HepG2 (cell line): ENCODE measurements around the gene KIF5B. TPM values are rescaled to one million over a fixed set of nuclear protein-coding genes. Genes with fewer than 3 reads are reported as not detected.

Source experiments
- ATAC-seq: fragments of 200-7000 bp; cut with Tn5 transposase; 3 replicates; pipeline ENCODE4 v1.9.1; 2020; ENCODE audit warnings: mild to moderate bottlenecking, moderate library complexity
- BruUV-seq: library from RNA; stranded (reverse); fragments of 400-500 nt; replicated peaks from 2 replicates; lab custom pipeline; 2021; lab: Mats Ljungman, UMichigan
- CTCF ChIA-PET: fragments of 300-600 bp; formaldehyde crosslinking; extraction: SDS; loops from one replicate; lab custom pipeline; 2021; ENCODE audit warnings: low total read pairs, inconsistent platforms, low intra/inter-chr PET ratio; lab: Yijun Ruan, JAX
- POLR2A ChIA-PET: fragments of 350-600 bp; sonication (Branson Sonifier 250); formaldehyde crosslinking; loops from one replicate; lab custom pipeline; 2020; ENCODE audit warnings: antibody characterized with exemption, inconsistent platforms; lab: Yijun Ruan, JAX
- DNase-seq: peaks from one replicate; pipeline ENCODE4 v3.0.0-alpha.2; 2015; ENCODE audit warnings: low spot score
- FAIRE-seq: peaks from 3 replicates; lab custom pipeline; 2011; peaks lifted over from hg19 to GRCh38; lab: Jason Lieb, UNC
- H2AFZ ChIP-seq: one replicate; pipeline ENCODE4 v1.6.1; 2011; ENCODE audit warnings: low read length, inconsistent platforms
- H3K27ac ChIP-seq: fragments of 300-600 bp; 3 replicates; pipeline ENCODE4 v1.8.0; 2011; ENCODE audit warnings: mixed run types, mild to moderate bottlenecking, mixed read lengths, low read length, inconsistent platforms; ENCODE audit not compliant: insufficient read depth; ENCODE audit errors: extremely low read length
- H3K27me3 ChIP-seq, 2 experiments: fragments of 200-600 bp in 1 of 2; 2 replicates in 1 of 2; 3 replicates in 1 of 2; pipeline versions ENCODE4 v1.6.0 to v1.8.0; 2011; ENCODE audit warnings: low read length in 2 of 2, mild to moderate bottlenecking in 2 of 2, moderate library complexity in 2 of 2, inconsistent platforms in 1 of 2; ENCODE audit not compliant: insufficient read depth in 2 of 2, control insufficient read depth in 1 of 2
- H3K36me3 ChIP-seq, 2 experiments: fragments of 200-600 bp in 1 of 2; replicated peaks in 1 of 2; 2 replicates in 1 of 2; 3 replicates in 1 of 2; pipeline versions ENCODE4 v1.5.1 to v1.8.0; 2011; ENCODE audit warnings: low read length in 2 of 2, inconsistent platforms in 1 of 2; ENCODE audit not compliant: insufficient read depth in 2 of 2, control insufficient read depth in 1 of 2
- H3K4me1 ChIP-seq: 2 replicates; pipeline ENCODE4 v1.5.1; 2012; ENCODE audit warnings: low read length, inconsistent platforms; ENCODE audit not compliant: insufficient read depth
- H3K4me2 ChIP-seq: 2 replicates; pipeline ENCODE4 v1.6.0; 2011; ENCODE audit warnings: low read depth, low read length, inconsistent platforms
- H3K4me3 ChIP-seq, 3 experiments: fragments of 200-600 bp in 1 of 3; sonication (generic), shearing (Covaris generic) in 1 of 3; replicated peaks in 1 of 3; 2 replicates each; pipeline ENCODE4 v1.5.1; 2011 to 2016; ENCODE audit warnings: low read length in 3 of 3, inconsistent platforms in 2 of 3, low read depth in 2 of 3, mild to moderate bottlenecking in 2 of 3, control low read depth in 1 of 3, mixed read lengths in 1 of 3; ENCODE audit not compliant: insufficient read depth in 1 of 3
- H3K79me2 ChIP-seq: one replicate; pipeline ENCODE4 v1.6.1; 2011; ENCODE audit warnings: low read length, inconsistent platforms; ENCODE audit not compliant: insufficient read depth
- H3K9ac ChIP-seq: 2 replicates; pipeline ENCODE4 v1.6.0; 2011; ENCODE audit warnings: mild to moderate bottlenecking, low read depth, low read length, inconsistent platforms; ENCODE audit not compliant: insufficient read depth
- H3K9me3 ChIP-seq: 2 replicates; pipeline ENCODE4 v1.5.1; 2012; ENCODE audit warnings: mild to moderate bottlenecking, low read length
- H4K20me1 ChIP-seq: 2 replicates; pipeline ENCODE4 v1.6.0; 2011; ENCODE audit warnings: inconsistent platforms, mild to moderate bottlenecking, low read length, moderate library complexity; ENCODE audit not compliant: insufficient read depth
- AFF4 ChIP-seq: sonication (generic); formaldehyde crosslinking; IDR thresholded peaks from 2 replicates; pipeline ENCODE4 v1.4.0; 2020; ENCODE audit warnings: missing genetic modification reagents
- HHEX ChIP-seq: IDR thresholded peaks from 2 replicates; pipeline ENCODE4 v1.6.1; 2016; ENCODE audit warnings: control low read depth
- HOXA9 ChIP-seq: sonication (generic); formaldehyde crosslinking; IDR thresholded peaks from 2 replicates; pipeline ENCODE4 v1.8.1; 2022; ENCODE audit warnings: missing genetic modification reagents, mild to moderate bottlenecking, moderate library complexity, borderline replicate concordance
- THRA ChIP-seq: sonication (generic); formaldehyde crosslinking; IDR thresholded peaks from 2 replicates; pipeline ENCODE4 v1.4.0; 2020; ENCODE audit warnings: missing genetic modification reagents, borderline replicate concordance
- ZIK1 ChIP-seq: sonication (generic); formaldehyde crosslinking; IDR thresholded peaks from 2 replicates; pipeline ENCODE4 v1.5.0; 2020; ENCODE audit warnings: mild to moderate bottlenecking, low read depth, missing genetic modification reagents, borderline replicate concordance
- ZNF883 ChIP-seq: sonication (generic); formaldehyde crosslinking; IDR thresholded peaks from 2 replicates; pipeline ENCODE4 v1.5.1; 2020; ENCODE audit warnings: mild to moderate bottlenecking, missing genetic modification reagents; ENCODE audit errors: not compliant biosample characterization
- WGBS: methylation state at CpG from one replicate; pipeline ENCODE4 v1.1.6; 2017; ENCODE audit warnings: low lambda C conversion rate; 5-methylcytosine and 5-hydroxymethylcytosine counted together
- in situ Hi-C: cut with HindIII; loops from 2 replicates; pipeline ENCODE4 v1.10.0; 2017; ENCODE audit warnings: low pct_unique_long_range_greater_than_20kb; ENCODE audit not compliant: extremely low pct_ligation_motif_present
- intact Hi-C: fragments of 100-400 bp; cut with micrococcal nuclease; formaldehyde crosslinking; loops from one replicate; pipeline ENCODE4 v1.10.0; 2022; ENCODE audit not compliant: unreplicated experiment
- polyA plus RNA-seq, 8 experiments: library from polyadenylated mRNA; depleted of rRNA in 3 of 8; stranded (reverse) in 7 of 8; unstranded in 1 of 8; fragments of >200 nt; fragmentation: Illumina TruSeq in 4 of 8; extraction: Trizol in 4 of 8; gene quantifications; 2 replicates each; pipeline versions ENCODE4 v1.2.1 to v1.2.3, GENCODE V29; 2011 to 2016; ENCODE audit warnings: low read depth in 4 of 8, missing spikeins in 1 of 8, mixed read lengths in 1 of 8; ENCODE audit not compliant: insufficient read depth in 1 of 8
- total RNA-seq, 5 experiments: library from RNA; depleted of rRNA; stranded (reverse); fragments of >200 nt; fragmentation: Illumina TruSeq; extraction: Trizol; gene quantifications; 2 replicates each; pipeline ENCODE4 v1.2.3, GENCODE V29; 2016; ENCODE audit warnings: low read depth in 1 of 5
- TF ChIP-seq, protein P1 (sequence below): sonication (generic); formaldehyde crosslinking; IDR thresholded peaks from 2 replicates; pipeline ENCODE4 v1.8.1; 2023; ENCODE audit warnings: mild to moderate bottlenecking, moderate library complexity, missing genetic modification reagents
- TF ChIP-seq, protein P2 (sequence below): sonication (generic); IDR thresholded peaks from 2 replicates; pipeline ENCODE4 v1.6.1; 2016; ENCODE audit warnings: low read depth, borderline replicate concordance

KIF5B gene
- total and polyA plus RNA-seq, 2 of the 13 experiments (the other 11 are each of a cell fraction or from before 2014, with no cell fraction given), result 34.3 to 133 TPM

DNA sequence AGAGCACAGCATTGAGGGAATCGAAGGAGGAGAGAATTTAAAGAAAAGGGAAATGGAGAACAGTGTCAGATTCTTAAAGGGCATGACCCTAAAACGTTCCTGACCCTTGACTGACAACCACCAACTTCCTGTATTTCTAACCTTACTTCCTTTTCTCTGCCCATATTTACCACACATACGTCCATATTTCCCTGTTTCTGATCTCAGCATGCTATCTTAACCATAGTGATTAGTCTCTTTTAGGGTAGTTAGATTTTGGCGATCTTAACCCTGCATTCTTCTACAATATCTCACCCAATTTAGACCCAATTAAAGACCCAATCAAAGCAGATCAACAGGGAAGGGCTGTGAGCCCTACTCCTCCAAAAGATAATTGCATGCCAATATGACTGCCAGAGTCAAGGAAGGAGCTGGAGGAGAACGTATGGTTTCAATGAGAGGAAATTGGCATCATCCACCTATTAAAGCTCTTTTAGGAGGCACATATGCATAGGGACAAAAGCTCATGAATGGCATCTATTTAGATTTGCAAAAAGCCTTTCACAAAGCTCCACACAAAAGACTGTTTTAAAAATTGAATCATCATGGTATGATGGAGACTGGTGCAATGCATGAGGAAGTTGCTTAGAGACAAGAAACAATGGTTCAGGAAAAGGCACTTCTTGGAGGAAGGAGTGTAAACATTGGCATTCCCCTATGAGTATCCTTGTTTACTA is 78.6 kb downstream of the KIF5B start (continued):
- TF ChIP-seq, protein P1, sequence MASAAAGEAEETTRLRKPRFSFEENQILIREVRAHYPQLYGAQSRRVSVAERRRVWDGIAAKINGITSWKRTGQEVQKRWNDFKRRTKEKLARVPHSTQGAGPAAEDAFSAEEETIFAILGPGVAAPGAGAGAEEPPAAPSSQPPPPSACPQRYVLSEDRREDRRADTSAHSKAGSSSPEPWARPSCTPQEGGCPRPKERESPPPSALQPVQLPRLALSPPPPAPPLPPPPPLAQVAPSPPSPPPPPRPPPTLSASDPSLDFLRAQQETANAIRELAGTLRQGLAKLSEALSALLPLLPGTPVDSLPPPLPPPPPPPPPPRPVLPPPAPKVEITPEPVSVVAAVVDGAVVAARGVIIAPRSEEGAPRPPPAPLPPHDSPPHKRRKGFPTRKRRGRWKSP (CRISPR knock-in tag), result no peak

GRCh38 chr10:31975157-31975765 is 81.0 kb downstream of the KIF5B start:
- Histone ChIP-seq H3K9me3 (no peaks in the 10 kb centered on the region), H3K4me3 (no peak overlapping the region), H3K27me3 (no peaks in the 10 kb centered on the region), H2AFZ (no peak overlapping the region), H3K4me1 (peaks cover 17% of the 10 kb centered on the region), H3K36me3 (no peaks in the 10 kb centered on the region), H3K27ac (no peak overlapping the region), H3K9ac (no peak overlapping the region), H3K4me2 (no peak overlapping the region), H4K20me1 (no peaks in the 10 kb centered on the region), H3K79me2 (no peaks in the 10 kb centered on the region)
- DNase-seq (no peak), ATAC-seq (no peak; the same call in 2 of the 3 replicates), FAIRE-seq (no peak)
- TF ChIP-seq ZNF883 (no peak), HHEX (CRISPR knock-in tag) (no peak), HOXA9 (no peak), THRA (CRISPR knock-in tag) (no peak), ZIK1 (CRISPR knock-in tag) (no peak), AFF4 (CRISPR knock-in tag) (no peak)
- TF ChIP-seq, protein P2, sequence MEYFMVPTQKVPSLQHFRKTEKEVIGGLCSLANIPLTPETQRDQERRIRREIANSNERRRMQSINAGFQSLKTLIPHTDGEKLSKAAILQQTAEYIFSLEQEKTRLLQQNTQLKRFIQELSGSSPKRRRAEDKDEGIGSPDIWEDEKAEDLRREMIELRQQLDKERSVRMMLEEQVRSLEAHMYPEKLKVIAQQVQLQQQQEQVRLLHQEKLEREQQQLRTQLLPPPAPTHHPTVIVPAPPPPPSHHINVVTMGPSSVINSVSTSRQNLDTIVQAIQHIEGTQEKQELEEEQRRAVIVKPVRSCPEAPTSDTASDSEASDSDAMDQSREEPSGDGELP, result no peak
- ChIA-PET CTCF (no interaction called here), POLR2A (no interaction called here)
- intact Hi-C loops (no loop called here), in situ Hi-C loops (no loop called here)
- no TSS peak for BruUV-seq
- WGBS, result 81% methylated on average over 6 of the region's 6 CpGs
